ENCODE data around the gene CITED2. TPM values are rescaled to one million over a fixed set of nuclear protein-coding genes. Genes with fewer than 3 reads are reported as not detected.

Gene CITED2
- total RNA-seq, 1 experiment from 2014 or later = 46.1 TPM

- no peaks in the 10 kb centered on the region for H3K27me3 ChIP-seq (ENCODE audit: insufficient read depth, low read length)
- H3K9ac ChIP-seq (ENCODE audit: low read length) = no peak overlapping the region
- peak overlapping the region; percentile 30; the same call in 1 of the 2 replicates for H3K4me2 ChIP-seq (ENCODE audit: low read length)
- ATAC-seq (peak; percentile 25; the same call in 1 of the 2 replicates), DNase-seq (ENCODE audit: low read depth, low spot score) (no peak)
- POLR2A ChIA-PET = no interaction called here
- H3K79me2 ChIP-seq (ENCODE audit: insufficient read depth, low read length) = no peaks in the 10 kb centered on the region
- no peak overlapping the region for H3K27ac ChIP-seq (ENCODE audit: low read depth, low read length)
- TF ChIP-seq FOSL1 (IDR thresholded peaks at IDR 0.05; ENCODE audit: low read depth) (no peak), SP1 (IDR thresholded peaks at IDR 0.05; ENCODE audit: low read depth) (no peak), ATF3 (IDR thresholded peaks at IDR 0.05) (no peak), JUND (IDR thresholded peaks at IDR 0.05) (no peak), CTCF (IDR thresholded peaks at IDR 0.05 in 2 of 3, conservative IDR thresholded peaks at IDR 0.05 in 1 of 3; ENCODE audit: borderline replicate concordance in 1 of 3, insufficient read depth in 1 of 3, low read depth in 2 of 3, low read length in 2 of 3) (no peak), REST (IDR thresholded peaks at IDR 0.05; ENCODE audit: low read depth) (no peak), CEBPB (IDR thresholded peaks at IDR 0.05; ENCODE audit: low read depth) (no peak), ZNF274 (IDR thresholded peaks at IDR 0.05; ENCODE audit: low read depth, low read length) (no peak), RAD21 (IDR thresholded peaks at IDR 0.05; ENCODE audit: low read depth) (no peak), ZFX (IDR thresholded peaks at IDR 0.05) (no peak), SRF (IDR thresholded peaks at IDR 0.05; ENCODE audit: low read depth) (no peak), POLR2A (IDR thresholded peaks at IDR 0.05; ENCODE audit: borderline replicate concordance, extremely low read depth, insufficient read depth, insufficient read length) (no peak), EZH2phosphoT487 (IDR thresholded peaks at IDR 0.05; ENCODE audit: borderline replicate concordance) (no peak), CBX3 (IDR thresholded peaks at IDR 0.05; ENCODE audit: low read depth) (no peak), ELF1 (IDR thresholded peaks at IDR 0.05; ENCODE audit: borderline replicate concordance, low read depth) (no peak), MAX (IDR thresholded peaks at IDR 0.05) (no peak), EZH2 (IDR thresholded peaks at IDR 0.05) (no peak), POLR2AphosphoS5 (IDR thresholded peaks at IDR 0.05; ENCODE audit: low read depth, low read length) (no peak), EGR1 (IDR thresholded peaks at IDR 0.05; ENCODE audit: low read depth) (no peak), ZBTB33 (IDR thresholded peaks at IDR 0.05; ENCODE audit: extremely low read depth, insufficient replicate concordance, low read length) (no peak)
- H3K4me3 ChIP-seq (replicated peaks in 1 of 2; ENCODE audit: low read depth in 1 of 2, low read length in 2 of 2) = no peak overlapping the region
- H4K20me1 ChIP-seq (ENCODE audit: insufficient read depth) = no peaks in the 10 kb centered on the region
- no peaks in the 10 kb centered on the region for H3K9me3 ChIP-seq (ENCODE audit: control insufficient read depth in 1 of 2, insufficient read depth in 1 of 2, low read depth in 1 of 2, low read length in 2 of 2)
- H3K4me1 ChIP-seq (ENCODE audit: control insufficient read depth in 1 of 2, insufficient read depth in 2 of 2, low read length in 2 of 2) = peaks cover 0 to 5% of the 10 kb centered on the region in 2 experiments; a peak in 2 of 4 replicates
- intact Hi-C loops (cut with micrococcal nuclease) = no loop called here
- RAD21 ChIA-PET (ENCODE audit: low non-redundant PET in 1 of 2, low total read pairs in 2 of 2, uncharacterized antibody in 2 of 2, unreplicated experiment in 2 of 2) = no interaction called here
- CTCF ChIA-PET = no interaction called here
- no TSS peak for BruUV-seq (replicated peaks)
- peak overlapping the region; percentile 58 for H2AFZ ChIP-seq (ENCODE audit: low read depth, low read length, poor library complexity, severe bottlenecking)
- H3K9me2 ChIP-seq (ENCODE audit: insufficient read depth) = no peaks in the 10 kb centered on the region
- no peaks in the 10 kb centered on the region for H3K36me3 ChIP-seq (ENCODE audit: control insufficient read depth in 1 of 2, insufficient read depth in 2 of 2, low read length in 2 of 2)
Measured at GRCh38 chr6:139323511-139324300, 50.7 kb downstream of the CITED2 start.

All from HCT116 (cell line).